HepG2 (cell line): ENCODE data around the gene NDUFS2. TPM values are rescaled to one million over a fixed set of nuclear protein-coding genes. Genes with fewer than 3 reads are reported as not detected.

Experiments used
- ARNT ChIP-seq: fragments of 450-650 bp; IDR thresholded peaks from 2 replicates; pipeline ENCODE4 v1.6.1; 2017
- BRF2 ChIP-seq: sonication (generic); formaldehyde crosslinking; IDR thresholded peaks from 2 replicates; pipeline ENCODE4 v1.8.1; 2022; ENCODE audit warnings: mild to moderate bottlenecking, missing genetic modification reagents
- FOXA1 ChIP-seq, 2 experiments: fragments of 450-650 bp in 1 of 2; sonication (generic) in 1 of 2; formaldehyde crosslinking in 1 of 2; IDR thresholded peaks; 2 replicates each; pipeline versions ENCODE4 v1.4.0 to v1.6.1; 2016 to 2020; ENCODE audit warnings: missing genetic modification reagents in 1 of 2
- KLF9 ChIP-seq: IDR thresholded peaks from 2 replicates; pipeline ENCODE4 v1.6.1; 2016; ENCODE audit warnings: low read depth
- PBX3 ChIP-seq: sonication (generic); formaldehyde crosslinking; IDR thresholded peaks from 2 replicates; pipeline ENCODE4 v1.8.1; 2023; ENCODE audit warnings: missing genetic modification reagents, inconsistent platforms, borderline replicate concordance
- REPIN1 ChIP-seq: sonication (generic); formaldehyde crosslinking; IDR thresholded peaks from 2 replicates; pipeline ENCODE4 v1.8.0; 2022; ENCODE audit warnings: missing genetic modification reagents, low read depth, mild to moderate bottlenecking, borderline replicate concordance
- RFXAP ChIP-seq: sonication (generic); formaldehyde crosslinking; IDR thresholded peaks from 2 replicates; pipeline ENCODE4 v1.4.0; 2020; ENCODE audit warnings: missing genetic modification reagents, borderline replicate concordance
- RNF219 ChIP-seq: sonication (generic); formaldehyde crosslinking; IDR thresholded peaks from 2 replicates; pipeline ENCODE4 v1.5.0; 2020; ENCODE audit warnings: mild to moderate bottlenecking, missing genetic modification reagents
- SMAD1 ChIP-seq: sonication (generic); formaldehyde crosslinking; IDR thresholded peaks from 2 replicates; pipeline ENCODE4 v1.4.0; 2020; ENCODE audit warnings: missing genetic modification reagents, low read depth, mild to moderate bottlenecking, borderline replicate concordance
- ZBTB26 ChIP-seq: IDR thresholded peaks from 2 replicates; pipeline ENCODE4 v1.6.1; 2016; ENCODE audit warnings: missing compliant biosample characterization, missing genetic modification reagents, borderline replicate concordance
- ZNF232 ChIP-seq: sonication (generic); formaldehyde crosslinking; IDR thresholded peaks from 2 replicates; pipeline ENCODE4 v1.4.0; 2020; ENCODE audit warnings: missing genetic modification reagents, borderline replicate concordance
- ZNF556 ChIP-seq: sonication (generic); formaldehyde crosslinking; IDR thresholded peaks from 2 replicates; pipeline ENCODE4 v1.4.0; 2020; ENCODE audit warnings: mild to moderate bottlenecking, missing genetic modification reagents, borderline replicate concordance
- ZNF562 ChIP-seq: sonication (generic); formaldehyde crosslinking; IDR thresholded peaks from 2 replicates; pipeline ENCODE4 v1.8.0; 2022; ENCODE audit warnings: missing genetic modification reagents, borderline replicate concordance
- polyA plus RNA-seq, 8 experiments: library from polyadenylated mRNA; depleted of rRNA in 3 of 8; stranded (reverse) in 7 of 8; unstranded in 1 of 8; fragments of >200 nt; fragmentation: Illumina TruSeq in 4 of 8; extraction: Trizol in 4 of 8; gene quantifications; 2 replicates each; pipeline versions ENCODE4 v1.2.1 to v1.2.3, GENCODE V29; 2011 to 2016; ENCODE audit warnings: low read depth in 4 of 8, missing spikeins in 1 of 8, mixed read lengths in 1 of 8; ENCODE audit not compliant: insufficient read depth in 1 of 8
- total RNA-seq, 5 experiments: library from RNA; depleted of rRNA; stranded (reverse); fragments of >200 nt; fragmentation: Illumina TruSeq; extraction: Trizol; gene quantifications; 2 replicates each; pipeline ENCODE4 v1.2.3, GENCODE V29; 2016; ENCODE audit warnings: low read depth in 1 of 5
- TF ChIP-seq, protein P1 (sequence below): sonication (generic); formaldehyde crosslinking; IDR thresholded peaks from 2 replicates; pipeline ENCODE4 v1.4.0; 2020; ENCODE audit warnings: missing genetic modification reagents, borderline replicate concordance
- TF ChIP-seq, protein P2 (sequence below): sonication (generic); formaldehyde crosslinking; IDR thresholded peaks from 2 replicates; pipeline ENCODE4 v1.5.1; 2020; ENCODE audit warnings: missing genetic modification reagents, mild to moderate bottlenecking, borderline replicate concordance

The NDUFS2 gene
- total and polyA plus RNA-seq, 2 of the 13 experiments (the other 11 are each of a cell fraction or from before 2014, with no cell fraction given) = 89.9 to 118 TPM

GRCh38 chr1:161159087-161159912, 42.9 kb upstream of the NDUFS2 start, which contains the start of gene USP21 (continued):
- no peak for TF ChIP-seq RNF219 (CRISPR knock-in tag)
- no peak for TF ChIP-seq RFXAP (CRISPR knock-in tag)
- no peak for TF ChIP-seq REPIN1 (CRISPR knock-in tag)
- TF ChIP-seq ZNF556 (CRISPR knock-in tag) = no peak
- TF ChIP-seq ZBTB26 (CRISPR knock-in tag) = peak; percentile 23; the same call in 1 of the 2 replicates
- no peak for TF ChIP-seq KLF9 (CRISPR knock-in tag)
- no peak for TF ChIP-seq ZNF232 (CRISPR knock-in tag)
- TF ChIP-seq ZNF562 (CRISPR knock-in tag) = no peak
- no peak for TF ChIP-seq FOXA1 (IDR thresholded peaks at IDR 0.05)
- TF ChIP-seq FOXA1 (CRISPR knock-in tag; IDR thresholded peaks at IDR 0.05) = no peak
- no peak for TF ChIP-seq SMAD1 (CRISPR knock-in tag)
- no peak for TF ChIP-seq PBX3 (CRISPR knock-in tag)
- TF ChIP-seq, protein P1, sequence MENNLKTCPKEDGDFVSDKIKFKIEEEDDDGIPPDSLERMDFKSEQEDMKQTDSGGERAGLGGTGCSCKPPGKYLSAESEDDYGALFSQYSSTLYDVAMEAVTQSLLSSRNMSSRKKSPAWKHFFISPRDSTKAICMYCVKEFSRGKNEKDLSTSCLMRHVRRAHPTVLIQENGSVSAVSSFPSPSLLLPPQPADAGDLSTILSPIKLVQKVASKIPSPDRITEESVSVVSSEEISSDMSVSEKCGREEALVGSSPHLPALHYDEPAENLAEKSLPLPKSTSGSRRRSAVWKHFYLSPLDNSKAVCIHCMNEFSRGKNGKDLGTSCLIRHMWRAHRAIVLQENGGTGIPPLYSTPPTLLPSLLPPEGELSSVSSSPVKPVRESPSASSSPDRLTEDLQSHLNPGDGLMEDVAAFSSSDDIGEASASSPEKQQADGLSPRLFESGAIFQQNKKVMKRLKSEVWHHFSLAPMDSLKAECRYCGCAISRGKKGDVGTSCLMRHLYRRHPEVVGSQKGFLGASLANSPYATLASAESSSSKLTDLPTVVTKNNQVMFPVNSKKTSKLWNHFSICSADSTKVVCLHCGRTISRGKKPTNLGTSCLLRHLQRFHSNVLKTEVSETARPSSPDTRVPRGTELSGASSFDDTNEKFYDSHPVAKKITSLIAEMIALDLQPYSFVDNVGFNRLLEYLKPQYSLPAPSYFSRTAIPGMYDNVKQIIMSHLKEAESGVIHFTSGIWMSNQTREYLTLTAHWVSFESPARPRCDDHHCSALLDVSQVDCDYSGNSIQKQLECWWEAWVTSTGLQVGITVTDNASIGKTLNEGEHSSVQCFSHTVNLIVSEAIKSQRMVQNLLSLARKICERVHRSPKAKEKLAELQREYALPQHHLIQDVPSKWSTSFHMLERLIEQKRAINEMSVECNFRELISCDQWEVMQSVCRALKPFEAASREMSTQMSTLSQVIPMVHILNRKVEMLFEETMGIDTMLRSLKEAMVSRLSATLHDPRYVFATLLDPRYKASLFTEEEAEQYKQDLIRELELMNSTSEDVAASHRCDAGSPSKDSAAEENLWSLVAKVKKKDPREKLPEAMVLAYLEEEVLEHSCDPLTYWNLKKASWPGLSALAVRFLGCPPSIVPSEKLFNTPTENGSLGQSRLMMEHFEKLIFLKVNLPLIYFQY (CRISPR knock-in tag) = no peak
- no peak for TF ChIP-seq BRF2
- TF ChIP-seq ARNT = no peak
- TF ChIP-seq, protein P2, sequence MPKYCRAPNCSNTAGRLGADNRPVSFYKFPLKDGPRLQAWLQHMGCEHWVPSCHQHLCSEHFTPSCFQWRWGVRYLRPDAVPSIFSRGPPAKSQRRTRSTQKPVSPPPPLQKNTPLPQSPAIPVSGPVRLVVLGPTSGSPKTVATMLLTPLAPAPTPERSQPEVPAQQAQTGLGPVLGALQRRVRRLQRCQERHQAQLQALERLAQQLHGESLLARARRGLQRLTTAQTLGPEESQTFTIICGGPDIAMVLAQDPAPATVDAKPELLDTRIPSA (CRISPR knock-in tag) = no peak
